HG03097 (cell line): Measurements from ENCODE around the gene PTPRU.

ENCODE experiments used
- ATAC-seq: cut with Tn5 transposase; IDR thresholded peaks from one replicate; pipeline ENCODE4 v1.9.1; 2021; ENCODE audit not compliant: unreplicated experiment, low FRiP score

The PTPRU gene

GRCh38 chr1:29326123-29326522, 89.8 kb downstream of the PTPRU start:
- ATAC-seq, result no peak

DNA sequence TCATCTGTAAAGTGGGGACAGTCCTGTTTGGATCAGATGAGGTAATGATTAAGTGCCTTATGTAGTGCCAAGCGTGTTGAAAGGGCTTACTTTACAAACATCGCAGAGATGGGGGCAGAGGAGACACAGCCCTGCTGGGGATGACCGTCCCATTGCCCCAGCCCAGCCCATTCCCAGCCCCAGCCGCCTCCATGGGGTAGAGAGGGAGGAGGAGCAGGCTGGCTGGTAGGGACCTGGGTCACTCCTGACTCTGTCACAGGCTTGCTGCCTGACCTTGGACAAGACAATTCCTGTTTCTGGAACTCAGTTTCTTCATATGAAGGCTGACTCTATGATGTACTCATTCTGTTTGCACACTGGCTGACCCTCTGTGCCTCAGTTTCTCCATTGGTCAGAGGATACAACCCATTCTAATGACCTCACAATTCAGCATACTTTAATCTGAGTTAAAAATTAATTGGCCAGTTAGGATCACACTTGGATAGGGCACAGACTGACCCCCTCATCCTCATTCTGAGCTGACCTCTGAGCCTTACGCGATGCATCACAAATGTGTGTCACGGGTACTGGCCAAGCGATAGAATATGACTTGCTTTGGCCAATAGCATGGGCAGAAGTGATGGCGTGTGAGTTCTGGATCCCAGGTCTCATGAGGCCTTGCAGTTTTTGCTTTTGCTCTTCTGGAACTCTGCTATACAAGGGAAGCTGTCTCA, 91.1 kb downstream of the PTPRU start:
- no peak for ATAC-seq

GRCh38 chr1:29329022-29329775, 92.9 kb downstream of the PTPRU start:
- ATAC-seq, result no peak

DNA sequence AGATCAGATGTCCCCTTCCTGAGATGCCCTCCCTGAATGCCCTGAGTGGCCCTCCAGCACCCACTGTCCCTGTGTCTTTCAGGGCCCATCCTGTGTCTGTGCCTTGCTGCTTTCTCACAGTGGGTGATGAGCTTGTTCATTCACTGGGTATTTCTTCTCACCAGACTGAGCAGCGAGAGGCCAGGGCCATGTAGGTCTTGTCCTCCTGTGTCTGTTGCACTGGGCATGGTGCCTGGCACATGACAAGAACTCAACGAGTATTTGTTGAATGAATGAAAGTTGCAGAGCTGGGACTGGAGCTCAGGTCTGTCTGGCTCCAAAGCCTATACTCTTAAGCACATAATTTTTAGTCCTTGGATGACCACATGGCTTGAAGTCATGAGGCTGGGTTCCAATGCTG, 93.8 kb downstream of the PTPRU start:
- no peak for ATAC-seq

DNA sequence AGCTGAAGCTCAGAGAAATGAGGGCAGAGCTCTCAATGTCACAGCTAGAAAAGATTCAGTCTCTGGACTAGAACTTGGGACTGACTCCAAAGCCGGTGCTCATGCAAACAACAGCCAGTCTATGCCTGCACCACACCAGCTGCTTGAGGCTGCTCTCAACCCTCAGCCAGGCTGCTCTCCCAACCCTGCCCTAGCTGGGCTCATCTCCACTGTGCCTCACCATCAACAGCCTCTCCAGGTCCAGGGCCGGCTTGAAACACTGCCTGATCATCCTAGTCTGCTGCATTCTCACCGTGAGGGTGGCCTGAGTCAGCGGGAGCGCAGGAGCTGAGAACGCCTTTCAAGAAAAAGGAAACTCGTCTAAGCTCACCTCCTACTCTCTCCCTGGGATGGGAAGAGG, 94.5 kb downstream of the PTPRU start:
- no peak for ATAC-seq

GRCh38 chr1:29331309-29331708, 95.0 kb downstream of the PTPRU start:
- no peak for ATAC-seq

DNA sequence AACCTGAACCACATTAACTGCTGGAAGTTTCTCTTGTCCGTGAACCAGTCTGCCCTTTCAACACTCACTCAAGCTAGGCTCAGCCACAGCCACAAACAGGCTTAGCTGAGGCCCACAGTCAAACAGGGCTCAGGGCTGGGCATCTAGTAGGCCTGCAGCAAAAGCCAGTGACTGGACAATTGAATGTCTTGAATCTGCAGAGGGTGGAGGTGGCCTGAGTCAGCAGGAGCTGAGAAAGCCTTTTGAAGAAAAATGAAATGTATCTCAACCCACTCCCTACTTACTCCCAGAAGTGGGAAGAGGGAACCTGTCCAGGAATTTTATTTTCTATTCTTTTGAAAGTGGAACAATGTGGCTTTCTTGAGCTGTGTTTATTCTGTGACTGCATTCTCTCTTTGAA, 95.4 kb downstream of the PTPRU start:
- no peak for ATAC-seq

- ATAC-seq, result no peak
Observed at GRCh38 chr1:29332204-29332603, 95.9 kb downstream of the PTPRU start.

DNA sequence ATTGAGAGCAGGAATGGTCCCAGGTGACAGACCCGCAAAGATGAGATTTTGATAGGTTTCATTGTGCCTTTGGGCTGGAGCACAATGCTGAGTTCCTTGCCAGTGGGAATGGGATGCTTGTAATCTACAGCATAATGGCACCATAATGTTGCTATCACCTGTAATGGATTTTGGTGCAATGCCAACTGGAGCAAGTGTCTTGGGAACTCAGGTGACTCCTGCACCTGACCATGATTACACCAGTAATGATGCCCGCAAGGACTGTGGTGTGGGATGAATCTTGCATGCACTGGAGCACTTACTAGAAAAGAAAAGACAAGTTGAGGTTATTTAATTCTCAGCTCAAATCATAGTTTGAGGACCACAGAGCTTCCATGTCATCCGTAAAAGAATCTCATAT, 96.7 kb downstream of the PTPRU start:
- ATAC-seq, result no peak

GRCh38 chr1:29335573-29335972, 99.3 kb downstream of the PTPRU start:
- ATAC-seq, result no peak

DNA sequence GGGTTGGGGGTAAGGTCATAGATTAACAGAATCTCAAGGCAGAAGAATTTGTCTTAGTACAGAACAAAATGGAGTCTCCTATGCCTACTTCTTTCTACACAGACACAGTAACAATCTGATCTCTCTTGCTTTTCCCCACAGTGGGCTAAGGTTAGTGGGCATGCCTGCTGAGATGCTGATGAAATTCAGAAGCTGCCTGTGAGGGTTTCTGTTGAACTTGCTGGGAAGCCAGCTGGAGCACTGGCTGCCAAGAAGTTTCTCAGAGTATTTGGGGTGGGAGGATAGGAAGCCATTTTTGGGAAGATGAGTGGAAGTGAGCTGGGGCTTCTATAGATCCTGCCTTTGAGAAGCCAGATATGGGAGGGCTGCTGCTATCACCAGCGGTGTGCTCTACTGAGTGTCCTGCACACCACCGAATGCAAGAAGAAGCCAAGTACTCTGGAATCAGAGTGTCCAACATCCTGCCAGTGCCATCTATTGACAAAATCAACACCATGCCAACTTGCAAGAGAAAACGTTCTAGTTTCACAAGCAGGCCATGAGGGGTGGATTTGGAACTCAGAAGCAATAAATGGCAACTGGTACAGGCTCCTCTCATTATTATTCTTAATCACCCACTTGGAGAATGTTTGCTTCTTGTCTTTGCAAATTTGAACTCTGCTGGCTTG, 102.7 kb downstream of the PTPRU start:
- no peak for ATAC-seq

- ATAC-seq, result no peak
Observed at GRCh38 chr1:29341936-29342335, 105.6 kb downstream of the PTPRU start.

DNA sequence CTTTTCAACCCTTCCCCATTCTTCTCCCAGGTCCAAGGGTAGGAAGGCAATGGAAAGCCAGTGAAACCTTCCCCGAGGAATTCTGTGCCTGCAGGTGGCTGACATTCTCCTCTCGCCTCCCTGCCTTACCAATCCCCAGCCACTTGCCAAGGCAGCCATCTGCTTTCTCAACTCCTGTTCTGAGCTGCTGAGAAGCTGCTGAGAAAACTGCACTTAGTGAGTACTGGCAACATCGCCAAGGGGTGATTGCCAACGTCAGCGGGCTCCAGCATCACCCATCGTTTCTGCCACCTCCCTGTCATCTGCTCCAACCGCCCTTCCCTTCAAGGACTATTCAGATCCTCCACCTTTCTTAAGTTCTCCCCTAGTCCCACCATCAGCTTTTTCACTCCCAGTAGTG, 106.0 kb downstream of the PTPRU start:
- ATAC-seq, result no peak

- no peak for ATAC-seq
Observed at GRCh38 chr1:29342983-29343382, 106.7 kb downstream of the PTPRU start.

GRCh38 chr1:29343476-29343875, 107.2 kb downstream of the PTPRU start:
- ATAC-seq, result no peak

DNA sequence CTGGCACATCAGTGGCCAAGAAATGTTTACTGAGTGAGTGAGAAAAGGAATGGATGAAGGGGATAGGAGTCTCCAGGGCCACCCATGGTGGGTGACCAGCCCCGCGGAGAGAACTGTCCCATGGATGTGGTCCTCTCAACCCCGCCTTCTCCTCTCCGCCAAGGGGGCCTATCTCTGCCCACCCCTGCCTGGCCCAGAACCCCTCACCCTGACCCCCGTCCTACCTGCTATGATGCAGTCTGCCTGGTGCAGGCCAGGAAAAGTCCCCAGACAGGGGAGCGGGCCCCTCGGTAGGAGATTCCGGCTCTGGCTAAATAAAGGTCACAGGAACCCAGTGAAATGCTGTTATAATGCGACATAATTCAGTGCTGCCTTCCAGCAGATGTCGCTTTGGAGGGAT, 107.6 kb downstream of the PTPRU start:
- ATAC-seq, result no peak

DNA sequence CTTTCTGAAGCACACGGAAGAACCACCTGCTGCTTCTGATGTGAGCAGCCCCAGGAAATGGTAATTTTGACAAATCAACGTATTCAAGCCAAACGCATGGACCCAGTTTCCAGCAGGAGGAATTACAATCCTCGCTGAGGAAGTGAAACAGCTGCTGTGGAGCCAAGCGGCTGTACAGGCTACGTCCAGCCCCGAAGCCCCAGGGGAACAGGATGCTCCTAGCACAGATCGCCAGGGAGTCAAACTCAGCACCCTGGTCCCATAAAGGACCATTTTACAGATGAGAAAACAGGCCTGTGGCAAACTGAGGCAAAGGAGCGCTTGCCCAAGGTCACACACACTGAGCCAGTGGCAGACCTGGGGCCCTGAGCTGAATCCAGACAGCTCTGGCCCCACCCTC, 108.0 kb downstream of the PTPRU start:
- ATAC-seq, result no peak

DNA sequence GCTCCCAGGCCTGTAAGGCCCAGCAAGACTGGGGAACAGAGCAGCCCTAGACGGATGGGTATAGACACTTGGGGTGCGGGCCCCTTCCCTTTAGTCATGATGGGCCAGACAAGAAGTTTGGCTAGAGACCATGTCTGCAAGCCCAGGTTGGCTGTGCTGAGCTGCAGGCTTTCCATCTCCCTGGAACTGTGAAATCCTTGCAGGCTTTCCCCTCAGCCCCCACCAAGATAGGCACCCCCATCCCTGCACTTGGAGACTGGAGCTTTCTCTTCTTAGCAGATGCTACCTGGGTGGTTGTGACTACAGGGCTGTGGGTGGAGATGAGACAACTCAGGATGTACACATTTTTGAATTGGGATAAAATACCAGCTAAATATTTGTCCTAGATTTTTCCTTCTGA, 110.3 kb downstream of the PTPRU start:
- ATAC-seq, result no peak

DNA sequence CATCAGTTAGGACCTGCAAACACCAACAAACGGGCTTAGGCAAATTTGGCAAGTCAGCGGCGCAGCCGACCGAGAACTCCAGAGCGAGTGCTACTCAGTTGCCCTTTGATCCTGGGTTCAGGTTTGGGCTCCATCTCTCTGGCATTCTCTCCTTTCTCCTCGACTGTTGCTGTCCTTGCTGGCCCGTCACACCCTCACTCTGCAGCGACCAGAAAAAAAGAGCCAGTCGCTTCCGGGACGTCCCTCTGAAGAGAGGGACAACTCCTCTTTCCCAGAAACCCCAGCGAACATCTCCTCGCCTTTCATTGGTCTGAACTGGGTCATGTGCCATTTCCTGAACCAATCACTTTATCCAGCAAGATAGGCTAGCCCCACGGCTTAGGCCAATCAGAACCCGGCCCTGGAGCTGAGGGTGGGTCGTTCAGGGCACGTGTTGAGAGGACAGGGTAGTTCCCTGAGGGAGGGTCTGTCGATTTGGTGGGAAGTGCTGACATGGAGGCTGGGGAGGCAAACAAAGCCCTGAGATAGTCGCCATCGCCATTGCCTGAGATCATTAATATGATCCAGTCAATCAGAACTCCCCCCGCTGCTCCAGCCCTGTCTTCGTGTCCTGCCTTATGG, 113.7 kb downstream of the PTPRU start:
- ATAC-seq, result no peak

- no peak for ATAC-seq
Observed at GRCh38 chr1:29352719-29353420, 116.5 kb downstream of the PTPRU start.
